Stimulated activated naive CD8-positive, alpha-beta T cell treated with anti-CD3 and anti-CD28 coated beads, Interleukin-15, amount 100 ng/mL, for 72 hours (primary cell): Measurements from ENCODE around the gene ALPI.
A peak's percentile ranks its signal among the peaks of the same experiment; 100 is the strongest.

Source experiments
- ATAC-seq: fragments of 150-1000 bp; cut with Tn5 transposase; 2 replicates; pipeline ENCODE4 v1.10.0; 2021; ENCODE audit warnings: mild to moderate bottlenecking, moderate library complexity
- DNase-seq, 2 donors: peaks; one replicate each; pipeline ENCODE4 v3.0.0; 2021 to 2022
- H3K27ac Mint-ChIP-seq, 2 donors: one replicate each; pipeline ENCODE4 v1.8.0; 2022; ENCODE audit warnings: mild to moderate bottlenecking in 2 of 2, mixed read lengths in 2 of 2, moderate library complexity in 2 of 2
- H3K27me3 Mint-ChIP-seq: one replicate; pipeline ENCODE4 v1.8.0; 2022; ENCODE audit warnings: mixed read lengths
- H3K4me1 Mint-ChIP-seq: one replicate; pipeline ENCODE4 v1.8.0; 2022; ENCODE audit warnings: mild to moderate bottlenecking, mixed read lengths
- H3K4me3 Mint-ChIP-seq, 2 donors: one replicate each; pipeline ENCODE4 v1.8.0; 2022; ENCODE audit warnings: mild to moderate bottlenecking in 2 of 2, mixed read lengths in 2 of 2, moderate library complexity in 1 of 2
- H3K9me3 Mint-ChIP-seq, 2 donors: one replicate each; pipeline ENCODE4 v1.8.0; 2022; ENCODE audit warnings: mixed read lengths in 2 of 2

ALPI gene

DNA sequence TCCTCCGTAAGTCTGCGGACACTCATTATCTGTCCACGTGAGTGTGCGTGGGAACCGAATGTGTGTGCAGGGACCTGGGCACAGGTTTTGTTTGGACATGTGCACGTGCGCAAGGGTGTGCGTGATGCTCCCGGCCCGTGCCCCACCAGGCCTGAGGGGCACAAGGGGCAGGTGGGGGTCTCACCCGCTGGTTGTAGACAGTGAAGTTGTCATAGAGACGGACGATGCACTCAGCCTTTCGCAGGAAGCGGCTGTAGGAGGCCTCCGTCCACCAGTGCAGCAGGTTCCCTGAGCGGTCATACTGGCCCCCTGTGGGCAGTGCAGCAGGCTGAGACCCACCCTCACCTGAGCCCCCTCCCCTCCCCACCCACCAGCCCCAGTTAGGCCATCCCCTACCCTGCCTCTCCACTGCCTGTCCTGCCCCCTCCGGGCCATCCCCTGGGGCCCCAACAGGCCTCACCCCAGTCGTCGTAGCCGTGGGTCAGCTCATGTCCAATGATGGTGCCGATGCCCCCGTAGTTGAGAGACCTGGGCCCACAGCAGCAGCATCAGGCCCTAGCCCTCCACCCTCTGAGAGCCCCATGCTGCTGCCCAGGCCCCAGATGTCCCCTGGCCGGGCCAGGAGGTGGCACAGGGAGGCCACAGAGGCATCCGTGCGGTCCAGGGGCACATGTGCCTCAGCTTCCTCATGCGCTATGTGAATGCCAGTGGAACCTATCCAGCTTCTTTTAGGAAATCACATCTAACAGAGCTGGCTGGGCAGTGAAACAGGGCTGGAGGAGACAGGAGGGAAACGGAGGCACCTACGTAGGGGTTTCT lies 25.6 kb downstream of the ALPI start:
- no peak overlapping the region for H3K4me3 Mint-ChIP-seq
- no peak for DNase-seq
- H3K27me3 Mint-ChIP-seq = peaks cover 48% of the 10 kb centered on the region
- no peak for ATAC-seq
- H3K4me1 Mint-ChIP-seq = peaks cover 6% of the 10 kb centered on the region
- no peaks in the 10 kb centered on the region for H3K9me3 Mint-ChIP-seq
- no peak overlapping the region for H3K27ac Mint-ChIP-seq

GRCh38 chr2:232482301-232483238 lies 26.6 kb downstream of the ALPI start:
- peaks cover 55% of the 10 kb centered on the region for H3K27me3 Mint-ChIP-seq
- no peak overlapping the region for H3K27ac Mint-ChIP-seq
- peaks cover 6% of the 10 kb centered on the region for H3K4me1 Mint-ChIP-seq
- H3K4me3 Mint-ChIP-seq = no peak overlapping the region
- DNase-seq (no peak), ATAC-seq (no peak)
- no peaks in the 10 kb centered on the region for H3K9me3 Mint-ChIP-seq

GRCh38 chr2:232483311-232483922 lies 27.5 kb downstream of the ALPI start:
- peaks cover 13% of the 10 kb centered on the region for H3K4me1 Mint-ChIP-seq
- ATAC-seq = no peak
- peaks cover 63% of the 10 kb centered on the region for H3K27me3 Mint-ChIP-seq
- H3K9me3 Mint-ChIP-seq = no peaks in the 10 kb centered on the region
- H3K4me3 Mint-ChIP-seq = no peak overlapping the region
- DNase-seq = no peak
- H3K27ac Mint-ChIP-seq = no peak overlapping the region

DNA sequence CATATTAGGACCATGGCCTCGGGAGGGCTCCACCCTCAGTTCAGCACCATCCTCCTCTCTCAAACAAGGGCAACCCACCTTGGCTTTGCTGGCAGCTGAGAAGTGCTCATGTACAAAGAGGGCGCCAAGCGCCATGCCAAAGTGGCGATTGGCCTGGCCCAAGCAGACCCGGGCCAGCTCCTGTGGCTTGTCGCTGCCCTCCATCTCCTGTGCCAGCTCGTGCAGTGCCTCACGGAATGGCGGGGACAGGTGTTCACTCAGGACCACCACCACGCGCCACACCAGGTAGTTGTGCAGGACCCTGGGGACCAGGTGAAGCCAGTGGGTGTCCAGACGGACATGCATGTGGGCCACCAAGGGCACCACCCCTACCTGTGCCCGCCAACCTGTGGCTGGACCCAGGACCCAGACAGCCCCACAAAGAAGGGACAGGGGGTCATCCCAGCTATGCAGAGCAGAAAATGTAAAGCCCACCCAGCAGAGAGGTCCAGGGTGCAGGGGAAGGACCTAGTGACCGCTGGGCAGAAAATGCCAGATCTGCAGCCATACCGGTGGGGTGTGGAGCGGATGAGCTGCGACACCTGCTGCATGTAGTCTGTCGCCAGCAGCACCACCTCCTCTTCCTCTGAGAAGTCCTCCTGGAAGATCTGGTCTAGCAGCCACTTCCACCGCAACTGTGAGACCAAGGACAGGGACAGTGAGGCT lies 28.1 kb downstream of the ALPI start:
- no peak overlapping the region for H3K4me3 Mint-ChIP-seq

DNA sequence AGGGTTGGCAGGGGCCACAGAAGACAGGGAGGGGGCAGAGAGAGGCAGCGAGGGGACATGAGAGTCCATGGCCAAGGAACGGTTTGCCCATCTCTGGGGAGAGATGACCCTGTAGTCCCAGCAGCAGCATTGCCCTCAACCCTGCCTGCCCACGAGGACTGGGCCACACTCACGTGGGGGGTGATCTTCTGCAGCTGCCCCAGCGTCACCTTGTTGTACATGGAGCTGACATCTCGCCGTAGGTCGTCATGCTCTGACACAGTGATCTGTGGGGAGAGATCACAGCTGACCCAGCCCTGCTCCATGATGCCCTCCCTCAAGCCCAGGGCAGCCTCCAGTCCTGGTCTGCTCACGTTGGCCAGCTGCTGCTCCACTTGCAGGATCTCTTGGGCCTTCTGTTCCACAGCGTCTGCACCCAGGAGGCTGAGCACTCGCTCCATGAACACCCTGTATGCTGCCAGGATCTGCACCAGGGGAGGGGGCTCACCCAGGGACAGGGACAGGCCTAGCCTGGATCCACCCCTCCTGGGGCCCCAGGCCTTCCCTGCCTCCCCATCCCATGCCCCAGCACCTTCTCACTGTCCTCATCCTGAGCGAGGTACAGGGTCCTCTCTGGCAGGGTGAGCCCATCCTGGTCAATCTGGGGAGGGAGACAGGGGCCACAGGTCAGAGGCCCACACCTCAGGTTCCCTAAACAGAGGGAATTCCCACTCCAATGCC lies 28.8 kb downstream of the ALPI start:
- ATAC-seq (no peak), DNase-seq (no peak)
- peaks cover 71% of the 10 kb centered on the region for H3K27me3 Mint-ChIP-seq
- H3K4me3 Mint-ChIP-seq = peak overlapping the region in 1 of 2 donors; percentile 14
- H3K27ac Mint-ChIP-seq = no peak overlapping the region
- no peaks in the 10 kb centered on the region for H3K9me3 Mint-ChIP-seq
- peaks cover 16% of the 10 kb centered on the region for H3K4me1 Mint-ChIP-seq

More for the DNA sequence above, 28.1 kb downstream of the ALPI start:
- no peak for ATAC-seq
- no peak for DNase-seq
- no peak overlapping the region for H3K27ac Mint-ChIP-seq
- H3K9me3 Mint-ChIP-seq = no peaks in the 10 kb centered on the region
- peaks cover 16% of the 10 kb centered on the region for H3K4me1 Mint-ChIP-seq
- peaks cover 70% of the 10 kb centered on the region for H3K27me3 Mint-ChIP-seq

GRCh38 chr2:232485348-232485756 lies 29.4 kb downstream of the ALPI start:
- ATAC-seq = no peak
- Mint-ChIP-seq H3K27me3 (peaks cover 77% of the 10 kb centered on the region), H3K4me3 (peak overlapping the region; percentile 5 to 14), H3K9me3 (no peaks in the 10 kb centered on the region), H3K27ac (no peak overlapping the region), H3K4me1 (peaks cover 16% of the 10 kb centered on the region)
- no peak for DNase-seq

DNA sequence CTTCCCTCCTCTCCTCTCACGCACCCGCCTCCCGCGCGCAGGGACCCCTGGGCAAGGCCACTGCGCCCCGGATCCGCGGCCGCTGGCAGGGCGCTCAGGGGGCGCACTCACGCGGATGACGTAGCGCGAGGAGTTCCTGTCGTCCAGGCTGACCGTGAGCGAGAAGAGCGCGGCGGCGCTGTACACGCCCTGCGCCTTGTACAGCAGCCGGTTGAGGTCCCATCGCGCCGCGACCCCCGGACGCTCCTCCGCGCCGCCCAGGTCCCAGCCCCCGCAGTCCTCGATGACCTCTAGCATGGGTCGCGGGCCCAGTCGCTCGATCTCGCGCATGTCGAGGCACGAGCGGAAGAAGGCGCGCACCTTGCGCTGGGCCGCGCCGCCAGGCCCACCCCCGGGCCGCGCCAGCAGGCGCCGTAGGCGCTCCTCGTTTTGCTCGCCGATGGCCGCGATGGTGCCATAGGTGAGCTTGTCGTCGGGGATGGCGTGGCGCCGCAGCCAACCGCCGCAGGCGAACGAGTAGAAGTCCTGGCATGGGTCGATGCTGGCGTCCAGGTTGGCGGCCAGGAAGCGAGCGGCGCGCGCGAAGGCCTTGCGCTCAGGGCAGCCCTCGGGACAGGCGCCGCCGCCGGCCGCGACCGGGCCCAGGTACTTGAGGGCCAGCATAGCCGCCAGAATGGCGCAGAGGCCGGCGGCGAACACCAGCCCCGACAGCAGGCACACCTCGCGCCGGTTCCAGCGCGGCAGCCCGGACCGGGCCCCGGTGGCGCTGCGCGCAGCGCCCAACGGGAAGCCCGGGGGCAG lies 30.0 kb downstream of the ALPI start:
- H3K4me1 Mint-ChIP-seq = peaks cover 16% of the 10 kb centered on the region
- no peaks in the 10 kb centered on the region for H3K9me3 Mint-ChIP-seq
- H3K27ac Mint-ChIP-seq = no peak overlapping the region
- peaks cover 79% of the 10 kb centered on the region for H3K27me3 Mint-ChIP-seq
- DNase-seq (no peak), ATAC-seq (no peak)
- H3K4me3 Mint-ChIP-seq = peak overlapping the region in 1 of 2 donors; percentile 10

DNA sequence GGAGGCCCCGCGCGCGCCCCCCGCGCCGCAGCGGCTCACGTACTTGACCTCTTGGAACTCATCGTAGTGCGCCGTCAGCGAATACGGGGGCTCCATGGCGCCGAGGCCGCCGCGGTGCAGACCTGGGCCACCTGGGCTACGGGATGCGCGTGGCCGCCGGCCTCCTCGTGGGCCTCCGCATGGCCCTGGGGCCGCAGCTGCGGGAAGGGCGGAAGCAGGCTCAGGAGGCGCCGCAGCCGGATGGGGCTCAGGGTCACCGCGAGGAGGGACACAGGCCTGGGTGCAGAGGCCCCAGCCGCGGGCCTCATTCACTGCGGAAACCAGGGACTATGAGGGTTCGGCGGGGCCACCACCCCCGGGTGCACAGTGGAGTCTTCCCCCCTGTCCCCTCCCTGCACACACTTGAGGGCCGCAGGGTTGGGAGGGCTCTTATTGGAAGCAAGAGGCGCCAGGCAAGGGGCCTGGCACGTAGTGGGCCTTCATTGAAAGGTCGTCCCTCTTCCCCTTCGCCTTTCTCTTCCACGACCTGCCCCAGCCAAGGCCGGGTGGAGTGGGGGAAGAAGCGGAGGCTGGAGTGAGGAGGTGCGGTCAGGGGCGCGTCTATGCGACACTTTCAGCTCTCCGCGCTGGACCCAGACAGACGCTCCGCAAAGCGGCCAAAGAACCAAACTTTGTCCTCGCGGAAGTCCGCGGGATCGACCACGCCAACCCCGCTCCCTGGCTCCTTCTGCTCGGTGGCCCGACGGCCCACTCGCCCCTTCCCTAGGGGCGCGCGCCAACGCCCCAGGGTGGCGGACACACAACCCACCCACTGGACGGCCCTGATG lies 30.8 kb downstream of the ALPI start:
- peaks cover 79% of the 10 kb centered on the region for H3K27me3 Mint-ChIP-seq
- peak overlapping the region; percentile 10 to 46 for H3K4me3 Mint-ChIP-seq
- no peak overlapping the region for H3K27ac Mint-ChIP-seq
- no peaks in the 10 kb centered on the region for H3K9me3 Mint-ChIP-seq
- no peak for DNase-seq
- H3K4me1 Mint-ChIP-seq = peaks cover 16% of the 10 kb centered on the region
- peak; percentile 18 for ATAC-seq

DNA sequence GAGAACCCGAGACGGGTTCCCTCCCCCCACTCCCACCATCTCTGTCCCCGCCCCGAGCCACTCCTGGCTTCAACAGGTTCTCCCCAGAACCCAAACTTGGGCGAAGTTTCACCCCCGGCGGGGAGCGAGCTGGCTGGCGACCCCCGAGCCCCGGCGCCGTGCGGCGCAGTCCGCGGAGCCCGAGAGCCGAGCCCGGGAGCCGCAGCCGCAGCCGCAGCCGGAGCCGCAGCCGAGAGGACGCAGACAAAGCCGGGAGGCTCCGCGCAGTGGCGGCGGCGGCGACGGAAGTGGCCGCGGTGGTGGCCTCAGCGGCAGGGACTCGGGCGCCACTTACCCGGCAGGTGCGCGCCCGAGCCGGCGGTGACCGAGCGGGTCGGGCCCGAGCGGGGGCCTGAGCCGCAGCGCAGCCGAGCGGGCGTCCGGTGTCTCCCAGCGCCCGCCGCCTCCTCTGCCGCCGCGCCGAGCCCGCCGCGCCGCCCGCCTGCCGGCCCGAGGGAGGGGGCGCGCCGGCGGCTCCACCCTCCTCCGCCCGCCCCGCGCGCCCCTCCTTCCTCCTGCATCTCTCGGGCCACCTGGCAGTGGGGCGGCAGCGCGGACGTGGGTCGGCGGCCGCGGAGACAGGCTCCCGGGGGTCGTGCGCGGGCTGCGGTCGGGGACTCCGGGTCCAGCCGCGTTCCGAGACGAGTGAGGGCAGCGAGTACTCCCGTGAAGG lies 31.6 kb downstream of the ALPI start, which contains the start of gene ECEL1:
Gene ECEL1, minus strand, starts transcription at position 450 of the 712 bp plus-strand sequence. CDS start 1,181 bp downstream, outside the sequence.
- peak; percentile 35 for ATAC-seq
- peak within 1 kb of the TSS; percentile 10 to 70 for H3K4me3 Mint-ChIP-seq
- DNase-seq = no peak
- H3K27me3 Mint-ChIP-seq = peaks cover 80% of the 10 kb centered on the region
- H3K4me1 Mint-ChIP-seq = peaks cover 16% of the 10 kb centered on the region
- no peak within 1 kb of the TSS for H3K27ac Mint-ChIP-seq
- no peaks in the 10 kb centered on the region for H3K9me3 Mint-ChIP-seq

DNA sequence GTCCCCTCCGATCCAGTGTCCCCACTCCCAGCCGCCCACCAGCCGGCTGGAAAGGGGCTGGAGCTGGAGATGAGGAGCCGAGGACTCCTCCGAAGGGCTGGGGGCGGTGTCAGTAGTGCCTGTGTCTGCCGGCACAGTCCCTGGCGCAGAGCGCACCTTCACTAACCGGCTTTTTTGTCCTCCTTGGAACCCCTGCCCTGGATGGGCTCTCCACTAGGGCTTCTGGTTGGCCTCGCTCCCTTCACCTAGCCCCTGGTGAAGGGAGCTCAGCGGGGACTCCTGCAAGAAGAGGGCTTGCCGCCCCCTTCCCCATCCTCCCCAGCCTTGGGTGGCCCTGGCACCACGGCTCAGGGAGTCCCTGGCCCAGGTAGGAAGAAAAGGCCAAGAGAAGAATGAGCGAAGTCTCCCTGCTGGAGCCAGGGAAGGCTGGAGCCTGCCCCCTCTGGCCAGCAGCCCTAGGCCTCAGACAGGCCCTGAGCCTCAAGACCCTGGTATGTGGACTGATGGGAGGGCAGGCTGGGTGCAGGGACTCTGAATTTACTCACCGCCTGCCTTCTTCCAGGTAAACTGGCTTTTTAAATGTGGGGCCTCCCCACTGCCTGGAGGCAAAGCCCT lies 32.3 kb downstream of the ALPI start:
- H3K4me3 Mint-ChIP-seq = peak overlapping the region; percentile 6 to 70
- no peak overlapping the region for H3K27ac Mint-ChIP-seq
- peak; percentile 8 for ATAC-seq
- no peak for DNase-seq
- peaks cover 16% of the 10 kb centered on the region for H3K4me1 Mint-ChIP-seq
- H3K9me3 Mint-ChIP-seq = no peaks in the 10 kb centered on the region
- H3K27me3 Mint-ChIP-seq = peaks cover 80% of the 10 kb centered on the region

- Mint-ChIP-seq H3K27ac (no peak overlapping the region), H3K4me3 (peak overlapping the region in 1 of 2 donors; percentile 36)
Observed at GRCh38 chr2:232488721-232489300, 32.9 kb downstream of the ALPI start.

More at GRCh38 chr2:232488721-232489300, 32.9 kb downstream of the ALPI start:
- H3K9me3 Mint-ChIP-seq = no peaks in the 10 kb centered on the region
- ATAC-seq = no peak
- DNase-seq = no peak
- H3K4me1 Mint-ChIP-seq = peaks cover 16% of the 10 kb centered on the region
- peaks cover 74% of the 10 kb centered on the region for H3K27me3 Mint-ChIP-seq
